T-helper 9 cell (primary cell): ENCODE results near the gene PRAMEF12.
"Not testable (repeated sequence)": the region's sequence is repeated elsewhere in the genome, so short reads cannot be mapped to it uniquely, and the experiment has no call there.

Experiments
- DNase-seq: peaks from one replicate; pipeline ENCODE4 v3.0.0-alpha.2; 2020

Gene PRAMEF12

GRCh38 chr1:12771186-12771585 lies 2.4 kb upstream of the PRAMEF12 start:
- DNase-seq = no peak

- no peak for DNase-seq
Measured at GRCh38 chr1:12772520-12772919, 1.0 kb upstream of the PRAMEF12 start.

GRCh38 chr1:12774801-12775345 lies 1.3 kb downstream of the PRAMEF12 start:
- no peak for DNase-seq

GRCh38 chr1:12775443-12775842 lies 1.9 kb downstream of the PRAMEF12 start:
- no peak for DNase-seq

DNA sequence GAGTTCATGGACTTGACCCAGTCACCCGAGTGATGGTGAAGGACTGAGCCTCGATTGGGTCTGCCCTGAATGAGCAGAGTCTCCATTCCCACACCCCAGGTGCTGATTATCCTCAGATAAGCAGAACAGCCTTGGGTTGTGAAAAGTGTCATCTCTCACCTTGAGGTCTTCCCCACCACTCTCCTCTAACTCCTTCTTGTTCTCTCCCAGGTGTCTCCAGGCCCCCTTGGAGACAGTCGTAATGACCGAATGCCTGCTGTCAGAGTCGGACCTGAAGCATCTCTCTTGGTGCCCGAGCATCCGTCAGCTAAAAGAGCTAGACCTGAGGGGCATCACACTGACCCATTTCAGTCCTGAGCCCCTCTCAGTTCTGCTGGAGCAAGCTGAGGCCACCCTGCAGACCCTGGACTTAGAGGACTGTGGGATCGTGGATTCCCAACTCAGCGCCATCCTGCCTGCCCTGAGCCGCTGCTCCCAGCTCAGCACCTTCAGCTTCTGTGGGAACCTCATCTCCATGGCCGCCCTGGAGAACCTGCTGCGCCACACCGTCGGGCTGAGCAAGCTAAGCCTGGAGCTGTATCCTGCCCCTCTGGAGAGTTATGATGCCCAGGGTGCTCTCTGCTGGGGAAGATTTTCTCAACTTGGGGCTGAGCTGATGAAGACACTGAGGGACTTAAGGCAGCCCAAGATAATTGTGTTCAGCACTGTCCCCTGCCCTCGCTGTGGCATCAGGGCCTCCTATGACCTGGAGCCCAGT lies 3.4 kb downstream of the PRAMEF12 start:
- DNase-seq = no peak

DNA sequence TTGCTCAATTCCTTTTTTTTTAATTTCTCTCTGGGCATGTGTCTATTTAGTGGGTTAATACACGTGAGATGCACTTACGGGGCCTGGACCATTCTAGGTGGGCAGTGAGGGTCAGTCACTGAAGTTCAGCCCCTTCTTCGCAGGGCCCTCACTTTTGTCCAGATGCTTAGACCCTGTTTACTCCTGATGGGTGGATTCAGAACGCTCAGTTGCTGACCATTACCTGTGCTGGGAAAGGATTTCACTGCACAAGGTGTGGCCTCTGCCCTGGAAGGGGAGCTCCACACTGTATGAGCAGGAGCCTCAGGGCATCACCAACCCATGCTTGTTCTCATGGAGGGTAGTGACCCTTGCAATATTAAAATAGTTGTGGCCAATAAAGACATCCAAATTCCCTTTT lies 4.5 kb downstream of the PRAMEF12 start:
- no peak for DNase-seq

- no peak for DNase-seq
Measured at GRCh38 chr1:12778907-12779306, 5.4 kb downstream of the PRAMEF12 start.

DNA sequence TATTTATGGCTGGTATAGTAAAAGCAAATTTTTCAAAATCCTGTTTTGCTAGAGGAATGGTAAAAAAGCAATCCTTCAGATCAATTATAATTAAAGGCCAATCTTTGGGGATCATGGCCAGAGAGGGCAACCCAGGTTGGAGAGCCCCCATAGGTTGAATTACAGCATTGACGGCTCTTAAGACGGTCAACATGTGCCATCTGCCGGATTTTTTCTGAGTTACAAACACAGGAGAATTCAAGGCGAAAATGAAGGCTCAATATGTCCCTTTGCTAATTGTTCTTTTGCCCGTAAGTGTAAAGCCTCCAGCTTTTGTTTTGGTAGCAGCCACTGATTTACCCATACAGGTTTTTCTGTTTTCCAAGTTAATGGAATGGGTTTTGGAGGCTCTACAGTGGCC lies 8.0 kb downstream of the PRAMEF12 start:
- not testable (repeated sequence) for DNase-seq

GRCh38 chr1:12783783-12784182 lies 10.2 kb downstream of the PRAMEF12 start:
- DNase-seq = not testable (repeated sequence)

DNA sequence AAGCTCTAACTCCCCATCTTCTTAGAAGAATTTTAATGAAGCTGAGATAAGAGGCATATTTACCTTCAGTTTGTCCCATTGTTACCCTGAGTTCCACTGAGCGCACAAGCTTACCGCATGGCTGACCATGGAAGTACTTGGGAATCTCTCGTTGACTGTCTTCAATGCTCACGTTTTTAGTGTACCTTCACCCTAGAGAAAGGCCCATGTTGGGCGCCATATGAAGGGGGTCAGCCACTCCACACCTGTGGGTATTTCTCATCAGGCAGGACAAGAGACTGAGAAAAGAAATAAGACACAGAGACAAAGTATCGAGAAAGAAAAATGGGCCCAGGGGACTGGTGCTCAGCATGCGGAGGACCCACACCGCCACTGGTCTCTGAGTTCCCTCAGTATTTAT lies 11.2 kb downstream of the PRAMEF12 start:
- DNase-seq = not testable (repeated sequence)

DNA sequence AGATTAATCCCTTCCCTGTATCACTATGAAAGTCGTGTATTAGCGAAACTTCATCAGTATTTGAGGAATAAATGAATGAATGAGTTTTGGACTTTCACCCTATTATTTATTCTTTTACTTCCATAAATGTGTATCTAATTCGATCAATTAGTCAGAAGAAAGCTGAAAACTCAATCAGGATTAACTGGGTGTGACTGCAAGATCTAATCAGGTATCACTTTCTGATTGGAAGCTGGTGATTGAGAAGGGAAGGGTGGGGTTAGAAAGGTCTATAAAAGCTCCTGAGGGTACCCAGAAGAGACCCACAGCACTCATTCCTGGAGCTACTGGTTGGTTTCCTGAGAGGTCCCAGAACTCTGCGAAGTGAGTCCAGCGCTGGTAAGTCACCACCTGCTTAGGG lies 17.6 kb downstream of the PRAMEF12 start, which contains the start of gene PRAMEF1:
Gene PRAMEF1 (plus strand): TSS at position 301 of the 400 bp plus-strand sequence. CDS start 1,831 bp downstream, outside the sequence.
- DNase-seq = not testable (repeated sequence)

GRCh38 chr1:12798911-12799310 lies 25.4 kb downstream of the PRAMEF12 start:
- DNase-seq = no peak

DNA sequence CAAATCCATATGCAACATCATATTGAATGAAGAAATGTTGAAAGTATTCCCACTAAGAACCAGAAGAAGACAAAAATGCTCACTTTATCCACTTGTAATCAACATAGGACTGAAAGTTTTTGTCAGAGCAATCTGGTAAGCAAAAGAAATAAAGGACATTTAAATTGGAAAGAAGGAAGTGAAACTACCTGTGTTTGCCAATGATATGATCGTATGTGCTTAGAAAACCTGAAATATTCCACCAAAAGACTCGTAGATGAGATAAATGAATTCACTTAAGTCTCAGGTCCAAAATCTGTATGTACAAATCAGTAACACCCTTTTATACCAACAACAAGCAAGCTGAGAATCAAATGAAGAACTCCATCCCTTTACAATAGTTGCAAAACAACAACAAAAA lies 26.2 kb downstream of the PRAMEF12 start:
- DNase-seq = no peak

GRCh38 chr1:12809933-12810332 lies 36.4 kb downstream of the PRAMEF12 start:
- DNase-seq = no peak

GRCh38 chr1:12810691-12811408 lies 37.3 kb downstream of the PRAMEF12 start:
- no peak for DNase-seq

DNA sequence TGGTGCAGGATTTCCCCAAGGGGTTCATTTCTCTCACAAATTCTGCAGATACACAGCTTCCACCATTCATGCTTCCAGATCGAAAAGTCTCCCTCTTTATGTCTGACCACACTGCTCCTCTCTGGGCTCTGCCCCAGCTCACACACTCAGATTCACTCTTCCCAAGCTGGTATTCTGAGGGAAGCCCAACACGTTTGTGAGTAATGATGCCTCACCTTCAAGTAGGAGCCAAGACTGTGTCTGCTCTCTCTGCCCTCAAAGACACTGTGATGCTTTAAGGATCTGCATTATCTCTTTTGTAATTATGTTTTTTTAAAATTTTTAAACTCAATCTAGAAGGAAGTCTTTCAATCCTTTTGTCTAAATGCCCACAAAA lies 37.9 kb downstream of the PRAMEF12 start:
- no peak for DNase-seq

DNA sequence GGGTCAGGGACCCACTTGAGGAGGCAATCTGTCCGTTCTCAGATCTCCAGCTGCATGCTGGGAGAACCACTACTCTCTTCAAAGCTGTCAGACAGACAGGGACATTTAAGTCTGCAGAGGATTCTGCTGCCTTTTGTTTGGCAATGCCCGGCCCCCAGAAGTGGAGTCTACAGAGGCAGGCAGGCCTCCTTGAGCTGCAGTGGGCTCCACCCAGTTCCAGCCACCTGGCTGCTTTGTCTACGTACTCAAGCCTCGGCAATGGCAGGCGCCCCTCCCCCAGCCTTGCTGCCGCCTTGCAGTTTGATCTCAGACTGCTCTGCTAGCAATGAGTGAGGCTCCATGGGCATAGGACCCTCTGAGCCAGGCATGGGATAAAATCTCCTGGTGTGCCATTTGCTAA lies 45.5 kb downstream of the PRAMEF12 start:
- DNase-seq = not testable (repeated sequence)
